Measurements from ENCODE around the gene MCTP1. TPM values are rescaled to one million over a fixed set of nuclear protein-coding genes. Genes with fewer than 3 reads are reported as not detected.

The MCTP1 gene
- polyA plus RNA-seq, 1 donor (not counting 4 experiments of a cell fraction or from before 2014, with no cell fraction given): 4.9 TPM

DNA sequence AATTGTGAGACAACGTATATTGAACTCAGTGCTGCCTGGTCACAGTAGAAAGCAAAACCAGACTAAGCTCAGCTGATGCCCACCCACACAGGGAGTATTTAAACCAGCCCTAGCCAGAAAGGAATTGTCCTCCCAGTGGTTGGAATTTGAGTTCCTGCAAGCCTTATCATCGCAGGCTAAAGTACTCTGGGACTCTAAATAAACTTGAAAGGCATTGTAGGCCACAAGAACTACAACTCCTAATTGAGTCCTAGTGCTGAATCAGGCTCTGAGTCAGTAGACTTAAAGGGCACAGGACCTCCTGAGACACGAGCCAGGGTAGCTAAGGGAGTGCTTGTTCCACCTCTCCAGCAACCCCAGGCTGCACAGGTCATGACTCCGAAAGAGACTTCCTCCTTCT lies 171.4 kb downstream of the MCTP1 start:
- FAIRE-seq: no peak
- no peaks in the 10 kb centered on the region for H3K9me3 ChIP-seq (ENCODE audit: control insufficient read depth, low read depth, low read length)
- no peaks in the 10 kb centered on the region for H3K36me3 ChIP-seq (ENCODE audit: control insufficient read depth in 2 of 2, extremely low read depth in 1 of 2, insufficient read depth in 2 of 2, low read length in 2 of 2)
- dilution Hi-C loops (cut with MboI; ENCODE audit: extremely low pct_ligation_motif_present, low sequenced_read_pairs): no loop called here
- H3K79me2 ChIP-seq (ENCODE audit: control insufficient read depth, insufficient read depth, low read length): no peaks in the 10 kb centered on the region
- no peaks in the 10 kb centered on the region for H3K9me1 ChIP-seq (ENCODE audit: control insufficient read depth, extremely low read depth, insufficient read depth, low read length)
- no peak overlapping the region for H2AFZ ChIP-seq (ENCODE audit: control insufficient read depth, low read length)
- TF ChIP-seq EZH2 (IDR thresholded peaks at IDR 0.05; ENCODE audit: low read length): no peak
- TF ChIP-seq, protein P1, sequence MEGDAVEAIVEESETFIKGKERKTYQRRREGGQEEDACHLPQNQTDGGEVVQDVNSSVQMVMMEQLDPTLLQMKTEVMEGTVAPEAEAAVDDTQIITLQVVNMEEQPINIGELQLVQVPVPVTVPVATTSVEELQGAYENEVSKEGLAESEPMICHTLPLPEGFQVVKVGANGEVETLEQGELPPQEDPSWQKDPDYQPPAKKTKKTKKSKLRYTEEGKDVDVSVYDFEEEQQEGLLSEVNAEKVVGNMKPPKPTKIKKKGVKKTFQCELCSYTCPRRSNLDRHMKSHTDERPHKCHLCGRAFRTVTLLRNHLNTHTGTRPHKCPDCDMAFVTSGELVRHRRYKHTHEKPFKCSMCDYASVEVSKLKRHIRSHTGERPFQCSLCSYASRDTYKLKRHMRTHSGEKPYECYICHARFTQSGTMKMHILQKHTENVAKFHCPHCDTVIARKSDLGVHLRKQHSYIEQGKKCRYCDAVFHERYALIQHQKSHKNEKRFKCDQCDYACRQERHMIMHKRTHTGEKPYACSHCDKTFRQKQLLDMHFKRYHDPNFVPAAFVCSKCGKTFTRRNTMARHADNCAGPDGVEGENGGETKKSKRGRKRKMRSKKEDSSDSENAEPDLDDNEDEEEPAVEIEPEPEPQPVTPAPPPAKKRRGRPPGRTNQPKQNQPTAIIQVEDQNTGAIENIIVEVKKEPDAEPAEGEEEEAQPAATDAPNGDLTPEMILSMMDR (optimal IDR thresholded peaks at IDR 0.05 in 1 of 3, IDR thresholded peaks at IDR 0.05 in 1 of 3, conservative IDR thresholded peaks at IDR 0.05 in 1 of 3; ENCODE audit: extremely low read depth in 1 of 3, insufficient read depth in 2 of 3, low read length in 3 of 3): no peak
- no peak overlapping the region for H3K9ac ChIP-seq (ENCODE audit: control insufficient read depth, extremely low read depth, insufficient read depth, low read length)
- H4K20me1 ChIP-seq (ENCODE audit: control insufficient read depth, extremely low read depth, insufficient read depth, low read length): no peaks in the 10 kb centered on the region
- DNase-seq (ENCODE audit: low read depth, low spot score): no peak
- H3K4me2 ChIP-seq (ENCODE audit: control insufficient read depth, extremely low read depth, insufficient read depth, low read depth, low read length): no peak overlapping the region
- H3K27ac ChIP-seq (ENCODE audit: control insufficient read depth, insufficient read depth, low read length): no peak overlapping the region
- no peaks in the 10 kb centered on the region for H3K4me1 ChIP-seq (ENCODE audit: control insufficient read depth, extremely low read depth, insufficient read depth, low read length)
- H3K27me3 ChIP-seq (ENCODE audit: control insufficient read depth, extremely low read depth, insufficient read depth, low read length): no peaks in the 10 kb centered on the region
- no peak overlapping the region for H3K4me3 ChIP-seq (ENCODE audit: control insufficient read depth in 2 of 3, extremely low read depth in 1 of 3, insufficient read depth in 2 of 3, low read depth in 1 of 3, low read length in 3 of 3)

DNA sequence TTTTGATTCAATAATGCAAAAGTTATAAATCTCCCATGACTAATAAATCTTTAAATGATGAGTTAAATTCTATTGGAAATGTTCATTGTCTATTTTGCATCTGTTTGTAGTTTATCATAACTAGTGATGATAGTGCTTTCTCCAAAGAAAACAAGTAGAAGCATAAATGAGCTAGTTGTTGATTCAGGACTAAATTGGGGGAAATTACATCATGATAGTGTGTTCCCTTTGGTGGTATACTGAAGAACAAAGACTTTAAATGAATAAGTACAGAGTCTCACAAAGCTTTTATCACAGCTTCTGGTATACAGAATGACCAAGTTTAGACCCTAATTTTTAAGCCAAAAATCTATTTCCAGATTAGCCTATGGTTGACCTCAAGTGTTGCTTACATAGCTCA lies 173.8 kb downstream of the MCTP1 start:
- no peaks in the 10 kb centered on the region for H3K9me3 ChIP-seq (ENCODE audit: control insufficient read depth, low read depth, low read length)
- H3K4me3 ChIP-seq (ENCODE audit: control insufficient read depth in 2 of 3, extremely low read depth in 1 of 3, insufficient read depth in 2 of 3, low read depth in 1 of 3, low read length in 3 of 3): no peak overlapping the region
- FAIRE-seq (no peak), DNase-seq (ENCODE audit: low read depth, low spot score) (no peak)
- no peaks in the 10 kb centered on the region for H3K79me2 ChIP-seq (ENCODE audit: control insufficient read depth, insufficient read depth, low read length)
- H3K4me1 ChIP-seq (ENCODE audit: control insufficient read depth, extremely low read depth, insufficient read depth, low read length): no peaks in the 10 kb centered on the region
- no peaks in the 10 kb centered on the region for H3K36me3 ChIP-seq (ENCODE audit: control insufficient read depth in 2 of 2, extremely low read depth in 1 of 2, insufficient read depth in 2 of 2, low read length in 2 of 2)
- no peaks in the 10 kb centered on the region for H3K9me1 ChIP-seq (ENCODE audit: control insufficient read depth, extremely low read depth, insufficient read depth, low read length)
- no peak overlapping the region for H3K27ac ChIP-seq (ENCODE audit: control insufficient read depth, insufficient read depth, low read length)
- no peak overlapping the region for H2AFZ ChIP-seq (ENCODE audit: control insufficient read depth, low read length)
- dilution Hi-C loops (cut with MboI; ENCODE audit: extremely low pct_ligation_motif_present, low sequenced_read_pairs): no loop called here
- no peak overlapping the region for H3K9ac ChIP-seq (ENCODE audit: control insufficient read depth, extremely low read depth, insufficient read depth, low read length)
- TF ChIP-seq, protein P1 (optimal IDR thresholded peaks at IDR 0.05 in 1 of 3, IDR thresholded peaks at IDR 0.05 in 1 of 3, conservative IDR thresholded peaks at IDR 0.05 in 1 of 3; ENCODE audit: extremely low read depth in 1 of 3, insufficient read depth in 2 of 3, low read length in 3 of 3): no peak
- TF ChIP-seq EZH2 (IDR thresholded peaks at IDR 0.05; ENCODE audit: low read length): no peak
- no peaks in the 10 kb centered on the region for H4K20me1 ChIP-seq (ENCODE audit: control insufficient read depth, extremely low read depth, insufficient read depth, low read length)
- no peaks in the 10 kb centered on the region for H3K27me3 ChIP-seq (ENCODE audit: control insufficient read depth, extremely low read depth, insufficient read depth, low read length)
- H3K4me2 ChIP-seq (ENCODE audit: control insufficient read depth, extremely low read depth, insufficient read depth, low read depth, low read length): no peak overlapping the region
